ENCODE measurements around the gene LRP2. TPM values are rescaled to one million over a fixed set of nuclear protein-coding genes. Genes with fewer than 3 reads are reported as not detected.

Gene LRP2
- total RNA-seq, 4 donors from 2014 or later: 0.65 TPM; not detected in 3

DNA sequence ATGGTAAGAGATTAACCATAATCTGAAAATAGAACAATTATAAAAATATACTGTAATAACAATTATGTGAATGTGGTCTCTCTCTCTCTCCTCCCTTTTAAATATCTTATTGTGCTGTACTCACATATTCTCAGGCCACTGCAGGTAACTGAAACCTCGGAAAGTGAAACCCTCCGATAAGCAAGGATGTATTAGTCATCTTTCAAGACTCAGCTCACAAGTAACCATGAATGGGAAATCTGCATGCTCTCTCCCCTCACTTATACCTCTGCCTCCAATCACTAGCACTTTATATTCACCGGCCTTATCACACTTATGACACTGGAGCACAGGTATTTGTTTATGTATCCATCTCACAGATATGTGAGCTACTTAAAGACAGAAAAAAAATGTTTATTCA lies 139.7 kb downstream of the LRP2 start:
- TF ChIP-seq, protein P1, sequence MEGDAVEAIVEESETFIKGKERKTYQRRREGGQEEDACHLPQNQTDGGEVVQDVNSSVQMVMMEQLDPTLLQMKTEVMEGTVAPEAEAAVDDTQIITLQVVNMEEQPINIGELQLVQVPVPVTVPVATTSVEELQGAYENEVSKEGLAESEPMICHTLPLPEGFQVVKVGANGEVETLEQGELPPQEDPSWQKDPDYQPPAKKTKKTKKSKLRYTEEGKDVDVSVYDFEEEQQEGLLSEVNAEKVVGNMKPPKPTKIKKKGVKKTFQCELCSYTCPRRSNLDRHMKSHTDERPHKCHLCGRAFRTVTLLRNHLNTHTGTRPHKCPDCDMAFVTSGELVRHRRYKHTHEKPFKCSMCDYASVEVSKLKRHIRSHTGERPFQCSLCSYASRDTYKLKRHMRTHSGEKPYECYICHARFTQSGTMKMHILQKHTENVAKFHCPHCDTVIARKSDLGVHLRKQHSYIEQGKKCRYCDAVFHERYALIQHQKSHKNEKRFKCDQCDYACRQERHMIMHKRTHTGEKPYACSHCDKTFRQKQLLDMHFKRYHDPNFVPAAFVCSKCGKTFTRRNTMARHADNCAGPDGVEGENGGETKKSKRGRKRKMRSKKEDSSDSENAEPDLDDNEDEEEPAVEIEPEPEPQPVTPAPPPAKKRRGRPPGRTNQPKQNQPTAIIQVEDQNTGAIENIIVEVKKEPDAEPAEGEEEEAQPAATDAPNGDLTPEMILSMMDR (IDR thresholded peaks at IDR 0.05; ENCODE audit: low read depth): no peak

DNA sequence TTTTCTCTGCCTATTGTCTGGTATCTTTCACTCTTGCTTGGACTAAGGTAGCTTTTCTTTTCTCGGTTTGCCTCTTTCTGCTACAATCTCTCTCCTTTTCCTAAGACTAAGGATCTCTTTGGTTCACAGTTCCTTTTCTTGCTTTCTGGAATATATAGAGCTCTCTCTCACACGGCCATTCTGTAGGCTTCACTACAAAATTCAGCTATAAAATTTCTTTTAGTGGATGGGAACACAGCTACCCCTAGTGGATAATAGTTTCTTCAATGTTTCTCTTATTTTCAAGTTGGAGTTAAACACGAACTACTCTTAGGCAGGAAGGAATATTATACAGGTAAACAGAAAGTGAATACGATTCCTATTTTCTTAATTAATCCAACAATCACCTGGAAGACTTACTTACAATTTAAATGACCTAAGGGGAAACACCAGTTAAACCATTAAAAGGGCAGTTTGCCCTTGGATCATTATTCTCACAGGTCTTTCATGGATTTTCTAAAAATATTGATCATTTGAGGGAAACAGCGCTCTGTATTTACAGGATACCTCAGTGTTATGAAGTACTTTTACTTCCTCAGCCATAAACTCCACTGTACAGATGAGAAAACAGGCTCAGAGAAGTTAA lies 140.5 kb downstream of the LRP2 start:
- TF ChIP-seq, protein P1 (IDR thresholded peaks at IDR 0.05; ENCODE audit: low read depth): no peak

DNA sequence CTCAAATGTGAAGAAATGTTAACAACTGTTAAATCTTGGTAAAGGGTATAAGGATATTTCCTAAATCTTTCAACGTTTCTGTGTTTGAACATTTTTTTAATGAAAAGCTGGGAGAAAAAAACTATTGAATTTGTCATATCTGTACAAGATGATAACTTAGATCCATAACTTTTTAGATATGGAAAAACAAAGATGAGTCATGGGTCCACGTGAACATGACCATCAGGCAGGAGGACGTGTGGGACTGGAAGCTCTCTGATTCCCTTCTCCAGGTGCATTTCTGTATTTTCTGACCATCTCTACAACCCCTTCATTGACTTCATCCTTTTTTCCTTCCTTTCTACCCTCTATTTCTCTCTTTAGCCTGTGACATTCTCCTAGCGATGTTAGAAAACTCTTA lies 151.4 kb downstream of the LRP2 start:
- TF ChIP-seq, protein P1 (IDR thresholded peaks at IDR 0.05; ENCODE audit: low read depth): no peak

DNA sequence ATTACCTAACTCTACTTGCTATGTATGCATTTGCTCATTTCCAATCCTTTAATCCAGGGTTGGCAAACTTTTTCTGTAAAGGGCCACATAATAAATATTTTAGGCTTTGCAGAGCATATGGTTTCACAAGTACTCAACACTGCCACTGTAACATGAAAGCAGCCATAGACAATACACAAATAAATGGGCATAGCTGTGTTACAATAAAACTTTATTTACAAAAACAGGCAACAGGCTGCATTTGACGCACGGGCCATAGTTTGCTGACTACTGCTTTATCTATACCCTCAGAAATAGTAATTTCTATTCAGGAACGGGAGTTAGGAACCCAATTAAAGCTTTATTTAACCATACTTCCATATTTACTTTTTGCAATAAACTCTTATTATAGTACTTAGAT lies 154.3 kb downstream of the LRP2 start:
- TF ChIP-seq, protein P1 (IDR thresholded peaks at IDR 0.05; ENCODE audit: low read depth): no peak

DNA sequence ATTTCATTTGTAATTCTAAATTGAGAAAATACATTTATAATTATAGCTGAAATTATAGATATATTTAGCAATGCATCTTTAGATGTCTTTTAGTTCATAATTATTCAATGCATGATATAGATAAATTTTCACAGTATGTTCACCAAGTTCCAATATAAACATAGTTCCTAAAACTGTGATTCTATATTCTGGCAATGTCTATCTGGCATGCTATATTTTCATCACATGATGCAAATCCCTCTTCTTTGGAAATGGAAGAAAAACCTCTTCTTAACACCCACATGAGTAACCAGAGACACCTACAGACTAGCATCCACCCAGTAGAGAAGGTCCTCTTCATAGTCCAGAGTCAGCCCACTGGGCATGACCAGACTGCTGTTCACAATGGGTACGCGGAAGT lies 157.2 kb downstream of the LRP2 start:
- TF ChIP-seq, protein P1 (IDR thresholded peaks at IDR 0.05; ENCODE audit: low read depth): no peak

DNA sequence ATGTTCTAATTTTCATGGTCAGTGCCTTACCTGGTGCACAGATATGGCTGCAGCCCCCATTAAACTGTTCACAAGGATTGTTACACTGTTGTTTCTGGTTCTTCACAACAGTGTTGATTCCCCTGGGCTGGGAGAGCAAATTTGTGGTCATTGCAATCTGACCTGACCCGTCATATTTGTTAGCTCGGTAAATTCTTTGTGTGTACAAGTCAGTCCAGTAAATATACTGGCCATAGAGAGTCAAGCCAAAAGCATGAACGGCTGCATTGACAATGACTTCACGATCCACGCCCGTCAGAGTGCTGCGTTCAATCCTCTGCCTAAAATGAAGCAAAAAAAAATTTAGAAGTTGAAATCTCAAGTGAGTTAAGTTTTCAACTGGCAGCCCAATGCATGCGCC lies 158.4 kb downstream of the LRP2 start:
- TF ChIP-seq, protein P1 (IDR thresholded peaks at IDR 0.05; ENCODE audit: low read depth): no peak

DNA sequence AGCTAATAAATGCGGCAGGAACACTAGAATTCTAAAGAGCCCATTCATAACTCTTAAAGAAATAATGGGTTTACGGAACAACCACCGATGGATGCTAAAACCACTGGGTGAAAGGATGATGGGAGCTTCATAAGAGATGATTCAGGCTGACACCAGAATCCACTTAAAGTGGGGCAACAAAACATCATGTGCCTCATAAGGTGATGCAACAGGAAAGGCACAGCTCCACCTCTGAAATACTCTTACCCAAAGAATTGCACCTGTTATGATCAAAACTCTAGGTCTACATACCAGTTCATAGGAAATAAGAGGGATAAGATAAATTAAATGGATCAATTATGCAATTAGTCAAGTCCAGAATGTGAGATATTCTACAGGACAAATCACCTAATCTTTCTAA lies 161.6 kb downstream of the LRP2 start:
- TF ChIP-seq, protein P1 (IDR thresholded peaks at IDR 0.05; ENCODE audit: low read depth): no peak
